ENCODE measurements around the gene NDUFB5.

Gene NDUFB5

GRCh38 chr3:179653096-179653797 is 48.7 kb downstream of the NDUFB5 start:
- H3K4me1 Mint-ChIP-seq, result peaks cover 30% of the 10 kb centered on the region
- H3K27me3 Mint-ChIP-seq, result peaks cover 30% of the 10 kb centered on the region
- no peaks in the 10 kb centered on the region for H3K9me3 Mint-ChIP-seq
- peak; percentile 72 for DNase-seq
- peak overlapping the region; percentile 88 for H3K27ac Mint-ChIP-seq
- peak overlapping the region; percentile 95 for H3K4me3 Mint-ChIP-seq
- CTCF ChIA-PET, result interaction anchor here (1.0 to 1.6 kb wide), 3 partner anchors 12 to 96 kb away, joined by 3 to 4 read pairs (median 3); no protein-coding TSS in a partner anchor
- no peaks in the 10 kb centered on the region for H3K36me3 Mint-ChIP-seq

DNA sequence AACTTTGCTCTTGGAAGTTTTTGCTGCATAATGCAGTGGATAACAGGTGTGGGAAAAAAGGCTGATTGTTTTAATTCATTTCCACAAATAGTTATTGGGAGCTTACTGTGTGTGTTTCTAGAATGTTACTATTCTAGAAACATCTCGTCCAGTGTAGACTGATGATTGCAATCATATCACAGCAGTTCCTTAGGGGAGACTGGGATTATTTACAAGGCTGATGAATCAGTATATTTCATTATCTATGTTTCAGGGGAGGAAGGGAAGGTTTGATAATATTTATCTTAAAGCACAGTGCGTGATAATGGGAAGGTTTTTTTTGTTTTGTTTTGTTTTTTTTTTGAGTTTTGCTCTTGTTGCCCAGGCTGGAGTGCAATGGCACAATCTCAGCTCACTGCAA is 50.6 kb downstream of the NDUFB5 start:
- CTCF ChIA-PET, result no interaction called here
- H3K27me3 Mint-ChIP-seq, result peaks cover 25% of the 10 kb centered on the region

GRCh38 chr3:179658606-179659005 is 54.0 kb downstream of the NDUFB5 start:
- CTCF ChIA-PET, result interaction anchor here (2.3 kb wide), 1 partner anchor 9 kb away, joined by 6 read pairs; no protein-coding TSS in a partner anchor
- Mint-ChIP-seq H3K4me3 (no peak overlapping the region), H3K36me3 (no peaks in the 10 kb centered on the region), H3K4me1 (peaks cover 14% of the 10 kb centered on the region), H3K9me3 (no peaks in the 10 kb centered on the region), H3K27ac (no peak overlapping the region), H3K27me3 (peaks cover 3% of the 10 kb centered on the region)
- no peak for DNase-seq

More for the DNA sequence above, 50.6 kb downstream of the NDUFB5 start:
- Mint-ChIP-seq H3K4me1 (peaks cover 26% of the 10 kb centered on the region), H3K27ac (no peak overlapping the region), H3K9me3 (no peaks in the 10 kb centered on the region), H3K36me3 (no peaks in the 10 kb centered on the region), H3K4me3 (peak overlapping the region; percentile 95)
- DNase-seq, result no peak

GRCh38 chr3:179660872-179661271 is 56.3 kb downstream of the NDUFB5 start:
- DNase-seq, result no peak
- peaks cover 2% of the 10 kb centered on the region for H3K4me1 Mint-ChIP-seq
- no peaks in the 10 kb centered on the region for H3K36me3 Mint-ChIP-seq
- H3K27ac Mint-ChIP-seq, result no peak overlapping the region
- H3K9me3 Mint-ChIP-seq, result no peaks in the 10 kb centered on the region
- H3K27me3 Mint-ChIP-seq, result no peaks in the 10 kb centered on the region
- CTCF ChIA-PET, result no interaction called here
- H3K4me3 Mint-ChIP-seq, result no peak overlapping the region

DNA sequence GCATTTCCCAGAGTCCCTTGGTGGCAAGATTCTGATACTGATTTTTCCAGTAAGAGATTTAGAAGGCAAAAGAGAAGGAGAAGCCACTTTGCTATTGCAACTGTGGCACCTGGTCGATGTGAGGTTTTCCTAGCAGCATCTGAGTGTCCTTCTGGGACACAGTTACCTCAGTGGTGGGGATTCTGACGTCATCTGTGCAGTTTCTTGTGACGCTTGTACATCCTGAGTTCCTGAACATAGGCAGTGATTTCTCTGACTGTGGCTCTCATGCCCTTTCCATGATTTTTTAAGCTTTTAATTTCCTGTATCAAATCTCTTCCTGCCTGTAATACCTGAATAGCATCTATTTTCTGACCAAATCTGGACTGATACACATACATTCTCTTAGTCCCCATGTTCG is 57.2 kb downstream of the NDUFB5 start:
- no peaks in the 10 kb centered on the region for H3K9me3 Mint-ChIP-seq
- no peaks in the 10 kb centered on the region for H3K27me3 Mint-ChIP-seq
- H3K4me1 Mint-ChIP-seq, result peaks cover 2% of the 10 kb centered on the region
- DNase-seq, result no peak
- H3K27ac Mint-ChIP-seq, result no peak overlapping the region
- H3K36me3 Mint-ChIP-seq, result no peaks in the 10 kb centered on the region
- no peak overlapping the region for H3K4me3 Mint-ChIP-seq
- CTCF ChIA-PET, result interaction anchor here (1.2 kb wide), 1 partner anchor 12 kb away, joined by 5 read pairs; no protein-coding TSS in a partner anchor

DNA sequence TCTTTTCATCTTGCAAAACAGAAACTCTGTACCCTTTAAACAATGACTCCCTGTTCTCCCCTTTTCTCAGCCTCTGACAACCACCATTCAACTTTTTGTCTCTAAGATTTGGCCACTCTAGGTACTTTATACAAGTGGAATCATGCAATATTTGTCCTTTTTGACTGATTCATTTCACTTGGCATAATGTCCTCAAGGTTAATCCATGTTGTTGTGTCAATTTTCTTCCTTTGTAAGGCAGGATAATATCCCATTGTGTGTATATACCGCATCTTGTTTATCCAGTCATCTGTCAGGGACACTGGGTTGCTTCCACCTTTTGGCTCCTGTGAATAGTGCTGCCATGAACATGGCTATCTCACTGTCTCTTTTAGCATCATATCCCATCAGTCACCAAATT is 58.5 kb downstream of the NDUFB5 start:
- Mint-ChIP-seq H3K4me3 (no peak overlapping the region), H3K27me3 (no peaks in the 10 kb centered on the region), H3K27ac (no peak overlapping the region), H3K4me1 (peaks cover 2% of the 10 kb centered on the region), H3K9me3 (no peaks in the 10 kb centered on the region), H3K36me3 (no peaks in the 10 kb centered on the region)
- no peak for DNase-seq
- CTCF ChIA-PET, result no interaction called here

- H3K9me3 Mint-ChIP-seq, result no peaks in the 10 kb centered on the region
- CTCF ChIA-PET, result interaction anchor here (1.2 kb wide), 1 partner anchor 13 kb away, joined by 3 read pairs; the partner anchor contains the start of gene USP13
- H3K4me1 Mint-ChIP-seq, result peaks cover 2% of the 10 kb centered on the region
- no peak overlapping the region for H3K27ac Mint-ChIP-seq
- no peak for DNase-seq
- no peaks in the 10 kb centered on the region for H3K36me3 Mint-ChIP-seq
- H3K27me3 Mint-ChIP-seq, result no peaks in the 10 kb centered on the region
- H3K4me3 Mint-ChIP-seq, result no peak overlapping the region
Measured at GRCh38 chr3:179666030-179666429, 61.4 kb downstream of the NDUFB5 start.

- H3K36me3 Mint-ChIP-seq, result no peaks in the 10 kb centered on the region
- peaks cover 2% of the 10 kb centered on the region for H3K4me1 Mint-ChIP-seq
- H3K4me3 Mint-ChIP-seq, result no peak overlapping the region
- no peak overlapping the region for H3K27ac Mint-ChIP-seq
- DNase-seq, result no peak
- CTCF ChIA-PET, result no interaction called here
- H3K9me3 Mint-ChIP-seq, result no peaks in the 10 kb centered on the region
- no peaks in the 10 kb centered on the region for H3K27me3 Mint-ChIP-seq
Measured at GRCh38 chr3:179666436-179667035, 61.9 kb downstream of the NDUFB5 start.

DNA sequence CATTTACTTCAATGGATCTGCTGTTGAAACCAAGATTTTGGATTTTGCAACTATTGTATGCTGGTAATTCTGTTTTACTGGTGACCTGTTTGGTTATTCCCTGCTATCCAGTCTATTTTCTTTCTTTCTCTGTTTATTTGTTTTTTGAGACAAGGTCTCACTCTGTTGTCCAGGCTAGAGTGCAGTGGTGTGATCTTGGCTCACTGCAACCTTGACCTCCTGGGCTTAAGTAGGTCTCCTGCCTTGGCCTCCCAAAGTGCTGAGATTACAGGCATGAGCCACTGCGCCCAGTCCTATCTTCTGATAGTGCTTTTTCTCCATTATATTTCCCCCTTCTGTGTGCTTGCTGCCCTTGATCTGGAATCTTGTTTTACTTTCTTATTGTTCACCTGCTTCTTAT is 63.8 kb downstream of the NDUFB5 start:
- no peak for DNase-seq
- Mint-ChIP-seq H3K27me3 (no peaks in the 10 kb centered on the region), H3K27ac (no peak overlapping the region), H3K4me3 (no peak overlapping the region), H3K9me3 (no peaks in the 10 kb centered on the region), H3K36me3 (no peaks in the 10 kb centered on the region), H3K4me1 (peaks cover 2% of the 10 kb centered on the region)
- CTCF ChIA-PET, result no interaction called here

- Mint-ChIP-seq H3K36me3 (no peaks in the 10 kb centered on the region), H3K27me3 (no peaks in the 10 kb centered on the region), H3K4me1 (no peaks in the 10 kb centered on the region), H3K4me3 (no peak overlapping the region), H3K27ac (no peak overlapping the region), H3K9me3 (no peaks in the 10 kb centered on the region)
- no peak for DNase-seq
- CTCF ChIA-PET, result no interaction called here
Measured at GRCh38 chr3:179670311-179670710, 65.7 kb downstream of the NDUFB5 start.

GRCh38 chr3:179671309-179671708 is 66.7 kb downstream of the NDUFB5 start:
- CTCF ChIA-PET, result interaction anchor here (0.6 kb wide), 1 partner anchor 228 kb away, joined by 3 read pairs; no protein-coding TSS in a partner anchor
- H3K36me3 Mint-ChIP-seq, result no peaks in the 10 kb centered on the region
- no peak for DNase-seq
- H3K4me1 Mint-ChIP-seq, result no peaks in the 10 kb centered on the region
- H3K4me3 Mint-ChIP-seq, result no peak overlapping the region
- H3K27ac Mint-ChIP-seq, result no peak overlapping the region
- no peaks in the 10 kb centered on the region for H3K27me3 Mint-ChIP-seq
- H3K9me3 Mint-ChIP-seq, result no peaks in the 10 kb centered on the region

DNA sequence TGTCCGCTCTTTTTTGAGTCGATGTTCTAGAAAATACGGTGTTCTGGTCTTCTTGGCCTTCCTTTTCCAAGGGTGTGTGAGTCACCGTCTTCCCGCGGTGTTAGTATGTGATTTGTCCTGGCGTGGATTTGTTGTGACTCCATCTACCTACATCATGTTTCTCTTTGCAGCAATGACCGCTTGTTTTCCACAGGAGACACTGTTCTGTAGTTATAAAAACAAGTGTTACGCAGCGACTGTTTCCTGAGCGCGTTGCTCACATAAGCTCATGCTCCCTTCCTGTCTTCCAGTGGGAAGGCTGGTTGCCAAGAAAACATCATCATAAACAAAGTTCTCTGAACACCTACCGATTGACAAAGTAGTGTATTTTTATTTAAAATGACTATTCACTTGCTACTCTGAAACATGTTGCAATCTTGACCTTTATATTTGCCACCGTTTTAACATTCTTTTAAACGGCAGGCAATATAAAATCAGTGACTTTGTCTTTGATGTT is 67.2 kb downstream of the NDUFB5 start:
- no peak for DNase-seq
- H3K9me3 Mint-ChIP-seq, result no peaks in the 10 kb centered on the region
- no peaks in the 10 kb centered on the region for H3K27me3 Mint-ChIP-seq
- no peak overlapping the region for H3K27ac Mint-ChIP-seq
- no peaks in the 10 kb centered on the region for H3K4me1 Mint-ChIP-seq
- H3K4me3 Mint-ChIP-seq, result no peak overlapping the region
- H3K36me3 Mint-ChIP-seq, result no peaks in the 10 kb centered on the region
- CTCF ChIA-PET, result no interaction called here

DNA sequence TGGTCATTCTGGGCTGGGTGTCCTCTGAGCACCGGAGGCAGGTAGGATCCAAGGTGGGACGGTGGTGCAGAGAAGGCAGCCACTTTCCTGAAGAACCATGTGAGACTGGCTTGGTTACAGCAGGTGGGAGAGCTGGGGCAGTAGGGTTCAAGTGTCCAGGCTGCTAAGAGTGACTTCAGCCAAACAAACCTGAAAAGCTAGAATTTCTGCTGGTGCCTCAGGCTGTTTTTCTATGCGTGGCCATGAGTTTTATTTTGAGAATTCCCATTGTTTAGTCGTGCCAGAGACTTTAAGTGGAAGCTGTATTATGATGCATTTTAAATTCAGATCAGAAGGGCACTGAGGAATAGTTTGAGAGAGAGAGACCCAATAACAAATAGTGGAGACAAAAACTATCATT is 68.3 kb downstream of the NDUFB5 start:
- H3K4me1 Mint-ChIP-seq, result no peaks in the 10 kb centered on the region
- no peak for DNase-seq
- no peaks in the 10 kb centered on the region for H3K36me3 Mint-ChIP-seq
- no peak overlapping the region for H3K4me3 Mint-ChIP-seq
- CTCF ChIA-PET, result no interaction called here
- H3K27ac Mint-ChIP-seq, result no peak overlapping the region
- no peaks in the 10 kb centered on the region for H3K27me3 Mint-ChIP-seq
- H3K9me3 Mint-ChIP-seq, result no peaks in the 10 kb centered on the region

DNA sequence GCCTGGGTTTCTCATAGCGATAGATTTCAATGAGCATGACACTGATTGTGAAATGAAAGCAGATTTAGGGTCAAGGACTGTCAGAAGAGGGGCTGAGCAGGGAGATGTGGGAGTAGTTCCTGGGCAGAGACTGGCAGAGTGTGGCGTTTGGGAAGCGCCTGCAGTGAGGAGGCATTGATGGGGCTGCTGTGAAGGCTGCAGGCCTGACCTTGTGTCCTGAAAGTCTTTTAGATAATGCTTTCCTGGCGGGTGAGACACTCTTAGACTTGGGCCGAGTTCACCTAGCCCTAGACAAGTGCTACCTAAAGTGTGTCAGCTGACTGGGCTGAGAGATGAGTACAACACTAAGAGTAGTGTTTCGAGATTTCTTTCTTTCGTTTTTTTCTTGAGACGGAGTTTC is 68.9 kb downstream of the NDUFB5 start:
- no peak overlapping the region for H3K4me3 Mint-ChIP-seq
- no peaks in the 10 kb centered on the region for H3K9me3 Mint-ChIP-seq
- no peak overlapping the region for H3K27ac Mint-ChIP-seq
- CTCF ChIA-PET, result no interaction called here
- H3K36me3 Mint-ChIP-seq, result no peaks in the 10 kb centered on the region
- no peak for DNase-seq
- H3K4me1 Mint-ChIP-seq, result no peaks in the 10 kb centered on the region
- no peaks in the 10 kb centered on the region for H3K27me3 Mint-ChIP-seq

DNA sequence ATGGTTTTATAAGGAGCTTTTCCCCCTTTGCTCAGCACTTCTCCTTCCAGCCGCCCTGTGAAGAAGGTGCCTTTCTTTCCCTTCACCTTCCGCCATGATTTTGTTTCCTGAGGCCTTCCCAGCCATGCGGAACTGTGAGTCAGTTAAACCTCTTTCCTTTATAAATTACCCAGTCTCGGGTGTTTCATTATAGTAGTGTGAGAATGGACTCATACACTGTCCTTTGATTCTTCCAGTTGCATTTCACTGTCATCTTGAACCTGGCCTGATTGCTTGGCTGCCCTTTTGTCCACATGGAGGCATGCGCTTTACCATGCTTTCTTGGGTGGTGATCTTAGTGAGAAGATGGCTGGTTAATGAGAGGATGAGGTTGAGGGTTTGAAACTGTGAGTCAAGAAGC is 71.5 kb downstream of the NDUFB5 start:
- Mint-ChIP-seq H3K9me3 (no peaks in the 10 kb centered on the region), H3K27me3 (no peaks in the 10 kb centered on the region), H3K27ac (no peak overlapping the region), H3K36me3 (no peaks in the 10 kb centered on the region), H3K4me3 (no peak overlapping the region), H3K4me1 (no peaks in the 10 kb centered on the region)
- DNase-seq, result no peak
- CTCF ChIA-PET, result no interaction called here

All from activated naive CD4-positive, alpha-beta T cell treated with anti-CD3 and anti-CD28 coated beads, Interleukin-2, amount 10 ng/mL, durations not matched to agents 7 days and 5 days (primary cell).